Stimulated activated naive CD4-positive, alpha-beta T cell treated with Interleukin-2 at 50 U/mL for 16 hours (primary cell): Measurements from ENCODE around the gene LIMS4.
"Not testable (repeated sequence)": the region's sequence is repeated elsewhere in the genome, so short reads cannot be mapped to it uniquely, and the experiment has no call there.

Source experiments
- DNase-seq: peaks from one replicate; lab custom pipeline; 2025; lab: John Stamatoyannopoulos, UW

Gene LIMS4

GRCh38 chr2:110450951-110451350, 21.7 kb downstream of the LIMS4 start:
- not testable (repeated sequence) for DNase-seq

- DNase-seq, result not testable (repeated sequence)
Observed at GRCh38 chr2:110449127-110449947, 23.3 kb downstream of the LIMS4 start.

- not testable (repeated sequence) for DNase-seq
Observed at GRCh38 chr2:110446644-110447043, 26.0 kb downstream of the LIMS4 start.

- not testable (repeated sequence) for DNase-seq
Observed at GRCh38 chr2:110443305-110444005, 29.2 kb downstream of the LIMS4 start.

GRCh38 chr2:110441905-110442304, 30.7 kb downstream of the LIMS4 start:
- not testable (repeated sequence) for DNase-seq

- DNase-seq, result not testable (repeated sequence)
Observed at GRCh38 chr2:110434565-110434964, 38.1 kb downstream of the LIMS4 start.

GRCh38 chr2:110425725-110426124, 46.9 kb downstream of the LIMS4 start:
- DNase-seq, result not testable (repeated sequence)

- DNase-seq, result not testable (repeated sequence)
Observed at GRCh38 chr2:110424421-110424820, 48.2 kb downstream of the LIMS4 start.

GRCh38 chr2:110423574-110423962, 49.0 kb downstream of the LIMS4 start:
- not testable (repeated sequence) for DNase-seq

- DNase-seq, result not testable (repeated sequence)
Observed at GRCh38 chr2:110422852-110423573, 49.6 kb downstream of the LIMS4 start.

- DNase-seq, result not testable (repeated sequence)
Observed at GRCh38 chr2:110420641-110421354, 51.8 kb downstream of the LIMS4 start.

- not testable (repeated sequence) for DNase-seq
Observed at GRCh38 chr2:110407142-110407541, 65.5 kb downstream of the LIMS4 start.

- DNase-seq, result not testable (repeated sequence)
Observed at GRCh38 chr2:110404988-110405387, 67.6 kb downstream of the LIMS4 start.

- not testable (repeated sequence) for DNase-seq
Observed at GRCh38 chr2:110404246-110404645, 68.4 kb downstream of the LIMS4 start.

- not testable (repeated sequence) for DNase-seq
Observed at GRCh38 chr2:110401001-110401618, 71.5 kb downstream of the LIMS4 start.

- not testable (repeated sequence) for DNase-seq
Observed at GRCh38 chr2:110399378-110399777, 73.2 kb downstream of the LIMS4 start.

GRCh38 chr2:110395990-110396389, 76.6 kb downstream of the LIMS4 start:
- DNase-seq, result not testable (repeated sequence)
